KMS-11 (cell line): Measurements from ENCODE around the gene FAM13A.

Experiments used
- H2AFZ ChIP-seq: fragments of 200-600 bp; sonication (generic); 2 replicates; pipeline ENCODE4 v1.6.1; 2016; ENCODE audit warnings: antibody characterized with exemption, mixed run types, low read depth
- H3K27ac ChIP-seq: fragments of 200-600 bp; sonication (generic); 2 replicates; pipeline ENCODE4 v1.6.1; 2016; ENCODE audit warnings: mild to moderate bottlenecking, mixed run types
- H3K27me3 ChIP-seq: fragments of 200-600 bp; sonication (generic); 2 replicates; pipeline ENCODE4 v1.6.1; 2017; ENCODE audit warnings: mild to moderate bottlenecking, low read depth, mixed run types, moderate library complexity; ENCODE audit not compliant: insufficient read depth
- H3K36me3 ChIP-seq: fragments of 200-600 bp; sonication (generic); 2 replicates; pipeline ENCODE4 v1.6.1; 2017; ENCODE audit warnings: mild to moderate bottlenecking, mixed run types; ENCODE audit not compliant: insufficient read depth
- H3K4me1 ChIP-seq: fragments of 200-600 bp; sonication (generic); 2 replicates; pipeline ENCODE4 v1.6.1; 2016; ENCODE audit warnings: mild to moderate bottlenecking, low read depth, mixed run types; ENCODE audit not compliant: poor library complexity, severe bottlenecking
- H3K4me2 ChIP-seq: fragments of 200-600 bp; sonication (generic); 2 replicates; pipeline ENCODE4 v1.7.0; 2016; ENCODE audit warnings: mild to moderate bottlenecking, mixed run types
- H3K4me3 ChIP-seq: fragments of 200-600 bp; sonication (generic); IDR thresholded peaks from 2 replicates; pipeline ENCODE4 v1.6.1; 2017; ENCODE audit warnings: low read depth, low read length, mixed read lengths; ENCODE audit not compliant: insufficient read depth
- H3K79me2 ChIP-seq: fragments of 200-600 bp; sonication (generic); 2 replicates; pipeline ENCODE4 v1.6.1; 2016; ENCODE audit warnings: low read depth, mixed run types; ENCODE audit not compliant: insufficient read depth
- H3K9ac ChIP-seq: fragments of 200-600 bp; sonication (generic); 2 replicates; pipeline ENCODE4 v1.6.1; 2016; ENCODE audit warnings: mild to moderate bottlenecking, mixed run types
- H4K20me1 ChIP-seq: fragments of 200-600 bp; sonication (generic); 2 replicates; pipeline ENCODE4 v1.6.1; 2016; ENCODE audit warnings: mild to moderate bottlenecking, mixed run types; ENCODE audit not compliant: insufficient read depth
- CTCF ChIP-seq: fragments of 200-600 bp; sonication (generic); conservative IDR thresholded peaks from 2 replicates; pipeline ENCODE4 v1.6.1; 2017; ENCODE audit warnings: low read depth, mild to moderate bottlenecking, antibody characterized with exemption, low read length, moderate library complexity, mixed read lengths

Gene FAM13A

GRCh38 chr4:88960576-88960975 lies 96.4 kb downstream of the FAM13A start:
- Histone ChIP-seq H3K27ac (no peak overlapping the region), H2AFZ (no peak overlapping the region), H3K9ac (no peak overlapping the region), H3K79me2 (no peaks in the 10 kb centered on the region), H3K27me3 (no peaks in the 10 kb centered on the region), H3K4me1 (no peaks in the 10 kb centered on the region), H3K36me3 (no peaks in the 10 kb centered on the region), H4K20me1 (no peaks in the 10 kb centered on the region), H3K4me2 (no peak overlapping the region), H3K4me3 (no peak overlapping the region)
- no peak for TF ChIP-seq CTCF

GRCh38 chr4:88958080-88958479 lies 98.9 kb downstream of the FAM13A start:
- Histone ChIP-seq H3K4me2 (no peak overlapping the region), H3K27ac (no peak overlapping the region), H2AFZ (no peak overlapping the region)

GRCh38 chr4:88957570-88957969 lies 99.4 kb downstream of the FAM13A start:
- Histone ChIP-seq H3K79me2 (no peaks in the 10 kb centered on the region), H3K9ac (no peak overlapping the region), H3K27me3 (no peaks in the 10 kb centered on the region), H2AFZ (no peak overlapping the region), H3K4me3 (no peak overlapping the region), H4K20me1 (no peaks in the 10 kb centered on the region), H3K4me1 (no peaks in the 10 kb centered on the region), H3K4me2 (no peak overlapping the region), H3K36me3 (no peaks in the 10 kb centered on the region), H3K27ac (no peak overlapping the region)
- no peak for TF ChIP-seq CTCF

More at GRCh38 chr4:88958080-88958479, 98.9 kb downstream of the FAM13A start:
- H3K9ac ChIP-seq = no peak overlapping the region
- H3K79me2 ChIP-seq = no peaks in the 10 kb centered on the region
- no peak overlapping the region for H3K4me3 ChIP-seq
- no peak for TF ChIP-seq CTCF
- no peaks in the 10 kb centered on the region for H3K4me1 ChIP-seq
- H4K20me1 ChIP-seq = no peaks in the 10 kb centered on the region
- no peaks in the 10 kb centered on the region for H3K36me3 ChIP-seq
- H3K27me3 ChIP-seq = no peaks in the 10 kb centered on the region

DNA sequence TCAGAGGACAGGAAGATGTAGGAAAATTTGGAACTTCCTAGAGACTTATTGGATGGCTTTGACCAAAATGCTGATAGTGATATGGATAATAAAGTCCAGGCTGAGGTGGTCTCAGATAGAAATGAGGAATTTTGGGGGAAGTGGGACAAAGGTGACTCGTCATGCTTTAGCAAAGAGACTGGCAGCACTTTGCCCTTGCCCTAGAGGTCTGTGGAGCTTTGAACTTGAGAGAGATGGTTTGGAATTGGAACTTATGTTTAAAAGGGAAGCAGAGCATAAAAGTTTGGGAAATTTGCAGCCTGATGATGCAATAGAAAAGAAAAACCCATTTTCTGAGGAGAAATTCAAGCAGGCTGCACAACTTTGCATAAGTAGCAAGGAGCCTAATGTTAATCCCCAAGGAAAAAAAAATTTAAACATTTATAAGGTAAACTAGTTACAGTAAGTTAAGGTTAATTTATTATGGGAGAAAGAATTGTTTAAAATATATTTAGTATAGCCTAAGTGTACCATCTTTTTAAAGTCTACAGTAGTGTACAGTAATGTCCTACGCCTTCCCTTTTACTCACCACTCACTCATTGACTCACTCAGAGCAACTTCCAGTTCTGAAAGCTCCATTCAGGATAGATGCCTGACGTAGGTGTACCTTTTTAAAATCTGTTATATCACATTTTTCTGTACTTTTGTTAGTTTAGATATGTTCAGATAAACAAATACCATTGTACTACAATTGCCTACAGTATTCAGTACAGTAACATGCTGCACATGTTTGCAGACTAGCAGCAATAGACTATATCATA lies 101.2 kb downstream of the FAM13A start:
- Histone ChIP-seq H3K27me3 (no peaks in the 10 kb centered on the region), H3K79me2 (no peaks in the 10 kb centered on the region), H3K4me2 (no peak overlapping the region), H3K9ac (no peak overlapping the region), H3K36me3 (no peaks in the 10 kb centered on the region), H3K27ac (no peak overlapping the region), H3K4me1 (no peaks in the 10 kb centered on the region), H4K20me1 (no peaks in the 10 kb centered on the region), H2AFZ (no peak overlapping the region), H3K4me3 (no peak overlapping the region)
- TF ChIP-seq CTCF = no peak
